NCI-H2107 treated with DMSO at 0.1 percent for 48 hours (cell line): ENCODE results near the gene TDRKH.
A peak's percentile ranks its signal among the peaks of the same experiment; 100 is the strongest.

Experiments used
- DNase-seq: peaks from one replicate; lab custom pipeline; 2025; ENCODE audit not compliant: unreplicated experiment; lab: John Stamatoyannopoulos, UW

Gene TDRKH

DNA sequence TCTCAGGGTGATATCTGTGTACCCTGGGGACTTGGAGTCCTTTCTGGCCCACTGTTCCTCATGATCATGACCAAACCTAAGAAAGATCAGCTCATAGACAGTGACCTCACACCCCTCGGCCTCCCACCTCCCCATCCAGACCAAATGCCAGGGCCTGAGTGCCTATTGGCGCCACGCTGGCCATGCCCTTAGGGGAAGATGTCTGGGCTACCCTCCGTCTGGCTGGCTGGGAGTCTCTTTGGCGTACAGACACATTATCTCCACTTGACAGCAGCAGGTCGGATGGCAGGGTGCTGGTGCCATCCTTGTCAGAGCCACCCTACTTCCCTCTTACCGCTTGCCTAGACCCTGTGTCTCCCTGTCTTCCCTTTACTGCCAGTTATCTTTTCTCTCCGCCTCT is 32.9 kb upstream of the TDRKH start:
- DNase-seq = no peak

DNA sequence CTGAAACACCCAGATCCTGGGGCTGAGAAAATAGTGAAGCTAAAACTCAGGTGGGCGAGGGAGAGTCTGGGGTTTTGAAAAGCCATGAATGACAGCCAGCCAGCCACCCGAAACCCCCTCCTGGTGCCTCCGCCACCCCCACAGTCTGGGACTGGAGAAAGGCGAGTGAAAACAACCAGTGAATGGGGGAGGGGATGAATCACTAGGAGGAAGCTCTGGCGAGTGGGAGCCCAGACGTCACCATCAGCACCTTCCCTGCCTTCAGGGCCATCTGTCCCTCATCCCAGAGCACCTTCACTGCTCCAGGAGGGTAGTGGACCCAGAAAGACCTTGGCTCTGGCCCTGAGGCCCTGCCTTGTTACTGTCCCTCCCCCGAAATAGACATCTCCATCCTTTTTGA is 32.1 kb upstream of the TDRKH start:
- DNase-seq = no peak

DNA sequence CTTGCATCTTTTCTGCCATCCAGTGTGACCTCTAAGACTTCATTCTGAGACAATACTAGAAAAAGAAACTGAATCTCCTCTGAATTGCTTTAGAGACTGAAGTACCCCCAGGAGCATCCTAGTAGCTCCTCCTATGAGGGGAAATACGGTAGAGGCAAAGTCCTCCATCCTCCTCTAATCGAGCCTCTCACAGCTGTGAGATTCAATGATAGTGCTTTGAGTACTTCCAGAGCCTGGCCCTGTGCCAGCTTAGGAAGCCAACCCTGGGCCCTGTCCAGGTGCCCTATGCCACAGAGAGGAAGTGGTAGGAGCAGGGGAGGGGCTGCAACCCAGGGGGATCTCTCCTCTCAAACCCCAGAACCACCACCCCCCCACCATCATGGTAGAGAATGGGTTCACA is 30.6 kb upstream of the TDRKH start:
- DNase-seq = no peak

DNA sequence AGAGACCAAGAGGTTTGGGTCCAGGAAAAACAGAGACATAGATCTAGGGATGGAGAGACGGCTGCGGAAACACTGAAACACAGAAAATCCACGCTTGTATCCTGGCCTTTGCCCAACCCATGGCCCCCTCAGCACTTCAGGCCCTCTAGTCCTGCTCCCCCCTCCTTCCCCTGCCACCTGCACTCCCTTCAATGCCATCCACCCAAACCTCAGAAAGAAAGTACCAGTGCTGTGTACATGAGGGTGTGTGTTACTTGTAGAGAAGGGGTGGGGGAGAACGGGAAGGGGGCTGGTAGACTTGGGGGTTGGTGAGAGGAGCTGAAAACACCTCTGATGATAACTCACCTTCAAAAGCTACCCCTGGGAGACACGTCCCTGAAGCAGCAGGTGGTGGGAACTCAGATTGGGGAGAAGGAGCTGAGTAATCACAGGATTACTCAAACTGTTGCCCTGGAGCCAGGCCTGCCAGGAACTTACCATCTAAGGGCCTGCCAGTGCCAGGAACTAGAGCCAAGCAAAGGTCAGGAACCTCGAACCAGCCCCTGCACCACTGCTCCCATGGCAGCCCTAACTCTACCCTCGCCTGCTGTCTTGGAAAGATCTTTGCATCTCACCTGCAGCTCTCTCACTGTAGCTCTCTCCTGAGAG is 29.8 kb upstream of the TDRKH start:
- no peak for DNase-seq

DNA sequence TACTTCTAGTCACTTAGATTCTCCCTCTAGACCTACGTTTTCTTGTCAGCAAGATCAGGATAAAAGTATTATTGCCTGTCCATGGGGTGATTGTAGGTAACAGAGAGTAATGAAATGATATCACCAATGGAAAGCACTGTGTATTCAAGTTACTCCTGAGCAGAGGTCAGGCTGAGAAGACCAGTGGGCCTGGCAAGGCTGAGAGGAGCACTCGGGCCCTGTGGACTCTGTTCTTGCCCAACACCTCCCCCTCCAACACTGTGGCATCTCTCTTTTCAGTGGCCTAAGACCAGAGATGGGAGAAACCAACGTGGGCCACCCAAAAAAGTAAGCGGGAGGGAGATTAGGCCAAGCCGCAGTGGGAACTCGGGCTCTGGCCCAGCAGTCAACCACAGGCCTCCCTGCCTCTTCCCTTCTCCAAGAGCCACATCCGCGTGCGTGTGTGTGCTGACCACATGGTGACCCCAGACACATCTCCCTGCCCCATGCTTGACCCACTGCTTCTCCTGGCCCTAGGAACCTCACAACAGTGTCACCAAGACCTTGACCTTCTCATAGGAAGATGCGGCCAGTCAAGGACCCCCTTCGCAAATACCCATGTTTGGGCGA is 29.0 kb upstream of the TDRKH start:
- DNase-seq = no peak

DNA sequence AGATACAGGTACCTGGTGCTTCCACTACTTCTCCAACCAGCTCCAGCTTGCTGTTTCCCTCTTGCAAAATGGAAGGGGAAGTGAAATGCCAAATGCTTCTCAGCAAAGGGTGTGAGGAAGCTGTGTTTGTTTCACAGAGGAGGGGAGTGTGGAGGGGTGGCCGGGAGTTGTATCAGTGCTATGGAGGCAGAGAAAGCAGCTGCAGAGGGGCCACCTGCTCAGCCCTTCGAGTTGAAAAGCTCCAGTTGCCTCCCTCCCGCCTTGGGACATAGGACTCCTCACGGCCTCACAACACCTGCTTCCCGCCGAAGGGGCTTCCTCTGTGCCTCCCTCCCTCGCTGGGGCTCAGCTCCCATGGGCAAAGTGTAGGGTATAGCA is 27.0 kb upstream of the TDRKH start:
- DNase-seq = peak; percentile 20

DNA sequence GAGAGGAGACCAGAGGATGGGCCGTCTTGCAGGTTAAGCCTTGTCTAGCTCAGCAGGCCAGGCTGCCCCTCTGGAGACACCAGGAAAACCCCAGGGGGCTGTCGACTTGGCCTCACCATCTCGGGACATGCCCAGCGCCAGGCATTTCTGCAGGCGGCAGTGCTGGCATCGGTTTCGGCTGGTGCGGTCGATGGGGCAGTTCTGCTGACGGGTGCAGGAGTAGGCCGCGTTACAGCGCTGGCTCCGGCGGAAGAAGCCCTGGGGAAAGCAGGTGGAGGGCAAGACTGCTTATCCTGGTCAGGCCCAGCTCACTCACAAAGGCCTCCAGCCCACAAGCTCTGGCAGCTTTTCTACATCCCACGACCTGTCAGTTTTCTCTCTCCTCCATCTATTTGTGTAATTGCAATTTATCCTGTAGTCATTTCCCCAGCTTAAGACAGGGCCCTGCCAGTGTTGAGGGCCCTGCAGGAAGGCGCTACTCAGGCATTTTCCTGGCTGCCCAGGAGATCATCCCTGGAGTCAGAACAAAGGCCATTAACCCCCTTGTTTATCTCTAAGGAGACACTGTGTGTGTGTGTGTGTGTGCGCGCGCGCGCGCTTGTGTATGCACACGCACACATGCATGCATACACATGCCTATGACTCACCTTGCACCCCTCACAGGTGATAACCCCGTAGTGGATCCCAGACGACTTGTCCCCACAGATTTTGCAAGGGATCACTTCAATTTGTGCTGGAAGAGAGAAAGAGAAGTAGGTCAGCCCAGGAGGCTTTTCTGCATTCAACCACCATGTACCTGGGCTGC is 26.4 kb upstream of the TDRKH start:
- no peak for DNase-seq

DNA sequence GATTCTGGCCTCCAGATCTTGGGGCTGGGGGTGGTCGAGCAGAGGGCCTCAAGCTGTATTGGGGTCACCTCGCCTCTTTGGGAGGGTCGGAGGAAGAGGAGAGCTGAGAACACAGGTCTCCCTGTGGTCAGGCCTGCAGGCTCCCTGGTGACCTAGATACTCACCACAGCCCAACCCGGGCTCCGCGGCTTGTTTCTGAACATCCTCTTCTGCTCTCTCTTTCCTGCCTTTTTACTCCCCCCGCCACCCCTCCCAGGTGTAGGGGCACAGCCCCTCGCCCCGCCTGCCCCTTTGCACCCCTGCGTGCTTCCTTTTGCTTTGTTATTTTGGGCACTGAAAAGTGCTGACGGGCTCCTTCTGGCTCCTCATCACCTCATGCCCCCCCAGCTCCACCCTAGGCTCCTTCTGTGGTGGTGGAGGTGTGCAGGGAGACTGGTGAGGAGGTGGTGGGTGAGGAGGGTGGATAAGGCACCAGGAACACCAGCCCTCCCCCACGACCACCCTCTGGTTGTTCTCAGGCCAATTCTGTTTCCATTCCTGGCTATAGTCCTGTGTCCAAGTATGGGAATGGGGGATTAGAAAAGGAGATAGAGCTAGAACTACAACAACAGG is 25.5 kb upstream of the TDRKH start:
- no peak for DNase-seq

DNA sequence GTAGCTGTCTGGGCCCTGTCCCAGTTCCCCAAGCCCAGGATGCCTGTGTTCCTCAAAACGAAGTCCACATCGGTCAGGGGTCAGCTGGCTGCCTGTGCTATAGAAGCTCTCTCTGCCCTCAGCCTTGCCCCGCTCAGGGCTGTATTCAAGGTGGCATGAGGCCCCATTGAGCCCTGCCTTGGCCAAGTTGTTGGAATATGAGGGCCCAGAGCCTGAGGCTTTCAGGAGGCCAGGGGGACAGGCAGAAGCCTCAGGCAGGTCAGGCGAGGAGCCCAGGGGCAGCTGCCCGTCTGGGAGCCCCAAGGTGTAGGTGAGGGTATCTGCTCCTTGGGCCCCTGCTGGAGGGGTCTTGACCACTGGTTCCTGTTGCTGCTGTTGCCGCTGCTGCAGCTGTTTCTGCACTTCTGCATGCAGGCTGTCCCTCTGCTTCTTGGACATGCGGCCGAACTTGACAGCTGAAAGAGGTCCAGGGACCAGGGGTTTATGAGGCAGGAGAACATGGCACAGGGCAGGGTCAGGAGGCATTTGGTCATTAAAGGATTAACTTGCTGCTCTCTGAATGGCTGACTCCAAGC is 24.8 kb upstream of the TDRKH start:
- DNase-seq = no peak

DNA sequence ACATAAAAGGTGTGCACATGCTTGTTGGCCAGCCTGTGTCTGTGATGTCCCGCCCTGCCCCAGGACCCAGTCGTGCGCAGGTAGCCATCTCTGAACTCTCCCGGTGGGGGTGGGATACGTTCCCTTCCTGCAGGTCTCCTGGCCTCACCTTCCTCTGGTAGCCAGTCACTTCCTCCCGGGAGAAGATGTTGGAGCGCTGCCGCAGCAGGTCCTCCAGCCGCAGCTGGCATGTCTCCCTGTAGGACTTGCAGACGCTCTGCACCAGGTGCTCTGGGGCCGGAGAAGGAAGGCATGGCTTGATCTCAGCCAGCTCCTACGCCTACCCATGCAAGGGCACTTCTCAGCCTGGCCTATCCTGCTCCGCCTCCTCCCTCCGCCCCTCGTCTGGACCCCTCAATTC is 24.1 kb upstream of the TDRKH start:
- no peak for DNase-seq

DNA sequence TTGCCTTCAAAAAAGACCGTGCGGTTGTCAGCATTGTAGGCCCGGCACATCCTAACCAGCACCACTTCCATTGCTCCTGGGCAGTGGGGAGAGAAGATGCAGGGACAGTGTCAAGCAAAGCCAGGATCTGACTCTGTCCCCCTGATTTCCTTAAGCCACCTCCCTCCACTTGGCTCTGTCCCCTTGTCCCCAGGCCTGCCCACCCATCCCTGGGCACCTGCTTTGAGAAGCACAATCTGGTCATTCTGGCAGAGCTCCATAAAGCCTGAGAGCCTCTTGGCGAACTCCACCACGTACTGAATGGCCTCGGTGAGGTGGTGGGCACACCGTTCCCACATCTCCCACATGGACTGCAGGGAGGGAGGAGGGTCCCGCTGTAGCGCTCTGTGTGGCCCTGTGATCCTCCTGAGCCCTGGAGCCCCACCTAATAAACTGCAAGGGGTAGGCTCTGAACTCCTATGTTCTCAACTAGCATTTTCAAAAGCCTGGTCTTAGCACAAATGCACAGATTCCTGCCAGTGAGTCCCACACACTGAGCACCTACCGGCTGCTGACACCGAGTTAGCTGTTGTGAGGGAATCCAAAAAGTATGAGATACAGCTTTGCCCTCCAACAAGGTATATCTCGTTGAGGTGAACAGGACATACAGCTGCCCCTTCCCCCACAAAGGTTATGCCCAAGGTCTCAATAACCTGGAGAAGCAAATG is 23.1 kb upstream of the TDRKH start:
- DNase-seq = no peak

DNA sequence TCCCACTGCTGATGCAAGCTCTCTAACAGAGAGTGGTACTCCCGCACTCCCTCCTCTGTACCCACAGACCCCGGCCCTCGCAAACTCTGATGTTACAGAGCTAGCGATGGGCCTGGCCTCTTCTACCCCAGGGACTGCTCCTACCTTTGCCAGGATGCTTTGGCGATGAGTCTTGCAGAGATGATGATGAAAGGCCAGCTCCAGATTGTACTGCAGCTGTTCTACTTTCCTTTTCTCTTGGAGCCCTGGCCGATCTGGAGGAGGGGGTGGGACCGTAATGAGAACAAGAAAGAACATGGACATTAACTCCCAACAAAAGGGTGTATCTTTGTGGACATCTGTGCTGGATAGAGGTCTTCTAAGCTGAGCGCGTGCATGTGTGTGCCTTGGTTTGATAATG is 20.9 kb upstream of the TDRKH start:
- DNase-seq = no peak

DNA sequence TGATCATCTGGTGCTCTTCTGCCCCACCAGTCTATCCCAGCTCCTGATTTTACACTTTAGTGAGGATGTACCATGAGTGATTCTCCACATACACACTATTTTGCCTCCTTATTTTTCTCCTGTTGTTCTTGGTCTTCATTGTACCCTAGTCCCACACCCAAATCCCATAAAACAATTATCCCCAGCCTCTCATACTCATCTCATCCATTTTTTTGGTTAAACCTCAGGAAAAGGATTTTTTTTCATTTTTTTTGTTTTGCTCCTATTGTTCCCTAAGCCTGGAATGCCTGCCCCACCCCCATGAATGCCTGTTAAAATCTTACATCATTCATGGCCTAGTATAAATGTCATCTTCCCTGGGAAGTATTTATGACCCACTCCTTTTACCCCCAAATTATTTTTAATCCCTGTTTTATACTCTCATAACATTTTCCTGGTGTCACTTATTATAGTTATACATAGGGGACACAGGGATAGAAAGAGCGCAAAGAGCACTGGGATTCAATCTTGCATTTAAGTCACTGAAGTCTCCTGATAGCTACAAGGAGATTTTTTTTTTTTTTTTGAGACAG is 19.8 kb upstream of the TDRKH start:
- DNase-seq = no peak

DNA sequence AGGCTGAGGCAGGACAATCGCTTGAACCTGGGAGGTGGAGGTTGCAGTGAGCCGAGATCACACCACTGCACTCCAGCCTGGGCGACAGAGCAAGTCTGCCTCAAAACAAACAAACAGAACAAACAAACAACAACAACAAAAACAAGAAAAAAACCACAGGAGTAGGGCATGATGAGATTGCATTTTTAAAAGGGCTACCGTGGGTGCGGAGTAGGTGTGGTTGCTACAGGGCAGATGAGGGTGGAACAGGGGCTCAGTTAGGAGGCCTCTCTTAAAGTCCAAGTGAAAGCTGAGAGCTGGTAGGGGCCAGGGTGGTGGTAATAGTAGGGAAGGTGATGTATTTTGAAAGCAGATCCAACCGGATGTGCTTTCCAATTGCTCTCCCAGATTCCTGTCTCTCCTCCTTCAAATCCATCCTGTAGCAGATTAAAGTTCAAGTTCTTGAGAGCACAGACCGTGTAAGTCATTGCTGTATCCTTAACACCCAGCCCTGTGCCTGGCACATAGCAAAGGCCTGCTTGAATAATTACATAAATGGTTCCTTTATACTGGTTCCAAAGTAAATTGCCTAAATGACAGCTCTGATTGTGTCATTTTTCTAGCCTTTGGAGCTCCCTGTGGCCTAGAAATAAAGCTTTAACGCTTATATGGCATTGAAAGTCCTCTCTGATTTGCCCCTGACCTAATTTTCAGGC is 19.1 kb upstream of the TDRKH start:
- no peak for DNase-seq

DNA sequence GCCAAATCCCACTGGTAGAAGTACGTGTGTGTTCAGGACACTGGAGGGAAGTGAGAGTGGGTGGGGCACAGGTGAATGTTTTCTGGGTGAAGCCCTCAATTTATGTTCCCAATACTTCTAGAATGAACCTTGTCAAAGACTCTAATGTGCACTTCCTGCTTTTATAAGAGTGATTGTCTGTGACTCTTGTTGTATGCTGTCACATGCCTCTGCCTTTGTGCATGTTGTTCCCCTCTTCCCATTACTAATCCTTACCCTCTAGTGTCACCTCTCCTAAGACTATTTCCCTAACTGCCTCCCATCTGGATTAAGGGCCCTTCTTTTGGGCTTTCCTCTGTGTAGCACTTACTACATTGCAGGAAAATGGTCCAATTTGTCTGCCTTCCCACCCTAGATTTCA is 17.5 kb upstream of the TDRKH start:
- no peak for DNase-seq

DNA sequence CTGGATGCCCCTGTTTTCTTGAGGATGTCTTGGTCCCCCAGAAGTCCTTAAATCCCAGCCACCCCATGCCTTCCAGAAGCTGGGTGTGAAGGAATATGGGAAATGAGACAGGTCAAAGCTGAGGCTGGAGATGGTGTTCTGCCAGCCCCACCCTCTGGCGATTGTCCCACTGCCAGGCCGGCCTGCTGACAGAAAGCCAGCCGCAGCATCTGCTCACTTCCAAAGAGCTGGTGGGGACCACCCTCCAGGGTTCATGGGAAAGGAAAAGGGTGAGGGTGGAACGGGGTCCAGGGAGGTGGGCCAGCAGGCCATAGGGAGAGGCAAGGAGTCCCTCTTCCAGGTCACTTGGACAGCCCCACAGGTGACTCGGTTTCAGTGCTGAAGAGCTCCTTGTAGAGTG is 16.8 kb upstream of the TDRKH start:
- no peak for DNase-seq

DNA sequence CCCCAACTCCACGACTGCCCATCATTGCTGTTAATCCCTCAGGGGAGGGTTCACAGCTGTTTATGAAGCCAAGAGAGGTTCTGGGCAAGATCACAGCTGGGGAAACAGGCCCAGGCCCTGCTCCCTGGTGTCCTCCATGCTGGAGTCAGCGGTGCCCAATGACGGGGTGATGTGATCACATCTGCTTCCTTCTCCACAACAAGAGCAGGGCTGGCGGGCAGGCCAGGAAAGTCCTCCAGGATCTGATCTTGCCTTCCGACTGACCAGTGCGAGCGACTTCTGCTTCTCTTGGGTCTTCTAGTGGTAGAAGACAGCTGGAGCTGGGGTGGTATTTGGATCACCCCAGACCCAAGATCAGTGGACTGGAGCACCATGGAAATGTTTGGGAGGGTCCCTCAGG is 15.9 kb upstream of the TDRKH start:
- DNase-seq = no peak

DNA sequence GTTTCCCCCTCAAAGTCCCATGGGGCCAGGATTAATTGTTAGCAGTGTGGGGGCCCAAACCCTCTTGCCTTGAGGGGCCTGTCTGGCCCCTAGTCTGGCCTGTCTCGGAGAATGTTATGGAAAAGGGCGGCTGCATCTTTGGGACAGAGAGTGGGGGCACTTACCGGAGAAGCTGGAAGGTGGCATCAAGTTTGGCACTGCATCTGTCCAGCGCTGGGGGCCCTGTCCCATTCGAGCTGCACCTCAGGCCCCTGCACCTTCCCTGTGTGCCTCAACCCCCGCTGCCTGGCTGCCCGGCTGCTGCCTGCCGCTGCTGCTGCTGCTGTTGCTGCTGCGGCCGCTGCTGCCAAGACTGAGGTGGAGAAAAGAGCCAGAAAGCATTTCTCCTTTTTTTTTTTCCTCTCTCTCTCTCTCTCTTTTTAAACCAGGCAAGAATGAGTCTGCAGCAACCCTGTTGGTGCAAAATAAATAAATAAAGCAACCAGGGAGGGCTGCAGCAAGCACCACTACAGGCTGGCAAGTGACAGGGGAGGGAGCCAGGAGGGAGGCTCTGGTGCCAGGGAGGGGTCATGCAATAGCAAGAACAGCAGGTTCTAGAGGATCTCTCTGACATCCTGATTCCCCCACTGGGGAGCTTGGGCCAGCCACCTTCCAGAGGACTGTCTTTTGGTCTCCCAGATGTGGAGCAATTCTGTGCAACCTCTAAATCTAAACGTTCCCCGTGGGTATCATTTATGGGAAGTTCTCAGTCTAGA is 14.9 kb upstream of the TDRKH start, which contains the start of gene LINGO4:
Gene LINGO4 (minus strand): TSS at position 354 of the 755 bp plus-strand sequence. CDS start 2,715 bp downstream, outside the sequence.
- DNase-seq = no peak

DNA sequence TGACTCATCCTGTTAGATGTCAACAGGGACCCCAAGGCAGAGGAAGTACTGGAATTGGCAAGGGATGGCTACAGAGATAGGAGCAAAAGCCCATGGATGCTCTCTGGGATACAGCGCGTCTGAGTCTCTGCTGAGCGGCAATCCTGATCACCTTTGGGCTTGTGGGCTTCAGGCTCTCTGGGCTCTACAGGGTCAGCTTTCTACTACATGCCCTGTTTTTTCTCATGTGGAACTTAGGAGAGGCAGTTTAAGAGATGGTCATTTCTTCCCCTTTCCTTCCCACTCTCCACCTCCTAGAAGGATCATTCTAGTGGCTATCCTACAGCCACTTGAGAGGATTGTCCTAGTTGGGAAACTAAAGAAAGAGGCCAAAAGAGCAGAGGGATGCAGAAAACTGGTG is 13.6 kb upstream of the TDRKH start:
- DNase-seq = no peak
